Bronchial epithelial cell (primary cell): Measurements from ENCODE around the gene CPNE5. TPM values are rescaled to one million over a fixed set of nuclear protein-coding genes. Genes with fewer than 3 reads are reported as not detected.
A peak's percentile ranks its signal among the peaks of the same experiment; 100 is the strongest.

Source experiments
- DNase-seq: peaks from one replicate; pipeline ENCODE4 v3.0.0-alpha.2; 2010; ENCODE audit warnings: low read depth
- FAIRE-seq: peaks from 2 replicates; lab custom pipeline; 2011; peaks lifted over from hg19 to GRCh38; lab: Jason Lieb, UNC
- H3K27me3 ChIP-seq: 2 replicates; pipeline ENCODE4 v1.5.1; 2011; ENCODE audit warnings: low read length; ENCODE audit not compliant: control insufficient read depth, insufficient read depth
- H3K36me3 ChIP-seq: 2 replicates; pipeline ENCODE4 v1.5.1; 2011; ENCODE audit warnings: low read length; ENCODE audit not compliant: control insufficient read depth, insufficient read depth
- H3K4me3 ChIP-seq: 2 replicates; pipeline ENCODE4 v1.5.1; 2011; ENCODE audit warnings: mild to moderate bottlenecking, low read depth, low read length, control low read depth
- CTCF ChIP-seq: IDR thresholded peaks from 2 replicates; pipeline ENCODE4 v1.5.1; 2011; ENCODE audit warnings: mild to moderate bottlenecking, moderate library complexity, low read length, control low read depth, inconsistent platforms; ENCODE audit not compliant: insufficient read depth, severe bottlenecking
- total RNA-seq: library from RNA; depleted of rRNA; stranded (reverse); fragments of >200 nt; gene quantifications from 2 replicates; pipeline ENCODE4 v1.2.1, GENCODE V29; 2014

The CPNE5 gene
- total RNA-seq, 1 donor from 2014 or later, result not detected

- no peaks in the 10 kb centered on the region for H3K36me3 ChIP-seq
- no peaks in the 10 kb centered on the region for H3K27me3 ChIP-seq
- no peak for TF ChIP-seq CTCF
- DNase-seq, result no peak
- no peak overlapping the region for H3K4me3 ChIP-seq
- FAIRE-seq, result no peak
These were observed 15.0 kb downstream of the CPNE5 start for GRCh38 chr6:36824253-36824652.

GRCh38 chr6:36823421-36824096 is 15.7 kb downstream of the CPNE5 start:
- DNase-seq, result no peak
- no peak overlapping the region for H3K4me3 ChIP-seq
- TF ChIP-seq CTCF, result no peak
- no peaks in the 10 kb centered on the region for H3K36me3 ChIP-seq
- no peaks in the 10 kb centered on the region for H3K27me3 ChIP-seq
- FAIRE-seq, result no peak

- no peaks in the 10 kb centered on the region for H3K27me3 ChIP-seq
- no peak overlapping the region for H3K4me3 ChIP-seq
- DNase-seq (peak; percentile 14), FAIRE-seq (no peak)
- no peak for TF ChIP-seq CTCF
- no peaks in the 10 kb centered on the region for H3K36me3 ChIP-seq
These were observed 16.6 kb downstream of the CPNE5 start for GRCh38 chr6:36822506-36823269.

GRCh38 chr6:36821581-36822335 is 17.5 kb downstream of the CPNE5 start:
- H3K36me3 ChIP-seq, result no peaks in the 10 kb centered on the region
- no peak overlapping the region for H3K4me3 ChIP-seq
- no peak for FAIRE-seq
- TF ChIP-seq CTCF, result no peak
- no peaks in the 10 kb centered on the region for H3K27me3 ChIP-seq
- DNase-seq, result no peak

- FAIRE-seq (no peak), DNase-seq (peak; percentile 57)
- H3K27me3 ChIP-seq, result no peaks in the 10 kb centered on the region
These were observed 18.3 kb downstream of the CPNE5 start for GRCh38 chr6:36820700-36821580.

More at GRCh38 chr6:36820700-36821580, 18.3 kb downstream of the CPNE5 start:
- Histone ChIP-seq H3K36me3 (no peaks in the 10 kb centered on the region), H3K4me3 (no peak overlapping the region)
- no peak for TF ChIP-seq CTCF
